HG03342 (cell line): ENCODE results near the gene SFT2D1.

ENCODE experiments used
- ATAC-seq: cut with Tn5 transposase; IDR thresholded peaks from one replicate; pipeline ENCODE4 v1.9.1; 2021; ENCODE audit warnings: mild to moderate bottlenecking, moderate library complexity; ENCODE audit not compliant: unreplicated experiment

The SFT2D1 gene

GRCh38 chr6:166282394-166283032 is 59.8 kb downstream of the SFT2D1 start:
- no peak for ATAC-seq

- ATAC-seq, result no peak
These were observed 61.2 kb downstream of the SFT2D1 start for GRCh38 chr6:166281104-166281503.

GRCh38 chr6:166279393-166279679 is 63.0 kb downstream of the SFT2D1 start:
- no peak for ATAC-seq

GRCh38 chr6:166278579-166279392 is 63.6 kb downstream of the SFT2D1 start:
- ATAC-seq, result no peak

- no peak for ATAC-seq
These were observed 64.3 kb downstream of the SFT2D1 start for GRCh38 chr6:166277892-166278578.

- ATAC-seq, result no peak
These were observed 65.3 kb downstream of the SFT2D1 start for GRCh38 chr6:166277018-166277417.

GRCh38 chr6:166275714-166276166 is 66.6 kb downstream of the SFT2D1 start:
- ATAC-seq, result peak; percentile 85

- no peak for ATAC-seq
These were observed 67.5 kb downstream of the SFT2D1 start for GRCh38 chr6:166274739-166275370.

GRCh38 chr6:166274163-166274562 is 68.2 kb downstream of the SFT2D1 start:
- ATAC-seq, result no peak

- ATAC-seq, result no peak
These were observed 71.0 kb downstream of the SFT2D1 start for GRCh38 chr6:166271376-166271765.

- no peak for ATAC-seq
These were observed 71.5 kb downstream of the SFT2D1 start for GRCh38 chr6:166270706-166271375.
